Measurements from ENCODE around the gene GALR1.
A peak's percentile ranks its signal among the peaks of the same experiment; 100 is the strongest.
"Not testable (repeated sequence)": the region's sequence is repeated elsewhere in the genome, so short reads cannot be mapped to it uniquely, and the experiment has no call there.

GALR1 gene

GRCh38 chr18:77222464-77222863, 27.2 kb upstream of the GALR1 start:
- ATAC-seq (replicated peaks; ENCODE audit: extremely low read depth, poor library complexity, severe bottlenecking) (no peak), DNase-seq (ENCODE audit: low spot score in 2 of 2) (no peak)
- H3K4me1 Mint-ChIP-seq, result peaks cover 26% of the 10 kb centered on the region
- H3K36me3 Mint-ChIP-seq (ENCODE audit: insufficient read depth), result no peaks in the 10 kb centered on the region
- H3K9me3 Mint-ChIP-seq, result no peaks in the 10 kb centered on the region
- no peak overlapping the region for H3K27ac Mint-ChIP-seq (ENCODE audit: low read depth)
- H3K4me3 Mint-ChIP-seq, result no peak overlapping the region
- H3K27me3 Mint-ChIP-seq, result no peaks in the 10 kb centered on the region

GRCh38 chr18:77223221-77223639, 26.4 kb upstream of the GALR1 start:
- no peaks in the 10 kb centered on the region for H3K36me3 Mint-ChIP-seq (ENCODE audit: insufficient read depth)
- H3K4me1 Mint-ChIP-seq, result peaks cover 26% of the 10 kb centered on the region
- no peaks in the 10 kb centered on the region for H3K9me3 Mint-ChIP-seq
- H3K27me3 Mint-ChIP-seq, result peaks cover 6% of the 10 kb centered on the region
- ATAC-seq (replicated peaks; ENCODE audit: extremely low read depth, poor library complexity, severe bottlenecking), result no peak
- H3K27ac Mint-ChIP-seq (ENCODE audit: low read depth), result no peak overlapping the region
- DNase-seq (ENCODE audit: low spot score in 2 of 2), result no peak
- no peak overlapping the region for H3K4me3 Mint-ChIP-seq

GRCh38 chr18:77223653-77224052, 26.0 kb upstream of the GALR1 start:
- peaks cover 6% of the 10 kb centered on the region for H3K27me3 Mint-ChIP-seq
- H3K4me1 Mint-ChIP-seq, result peaks cover 22% of the 10 kb centered on the region
- no peaks in the 10 kb centered on the region for H3K36me3 Mint-ChIP-seq (ENCODE audit: insufficient read depth)
- ATAC-seq (replicated peaks; ENCODE audit: extremely low read depth, poor library complexity, severe bottlenecking) (no peak), DNase-seq (ENCODE audit: low spot score in 2 of 2) (no peak)
- H3K9me3 Mint-ChIP-seq, result no peaks in the 10 kb centered on the region
- H3K4me3 Mint-ChIP-seq, result no peak overlapping the region
- H3K27ac Mint-ChIP-seq (ENCODE audit: low read depth), result no peak overlapping the region

- peaks cover 46% of the 10 kb centered on the region for H3K27me3 Mint-ChIP-seq
- H3K4me1 Mint-ChIP-seq, result no peaks in the 10 kb centered on the region
- DNase-seq (ENCODE audit: low spot score in 2 of 2) (no peak), ATAC-seq (replicated peaks; ENCODE audit: extremely low read depth, poor library complexity, severe bottlenecking) (no peak)
- H3K4me3 Mint-ChIP-seq, result no peak overlapping the region
- no peak overlapping the region for H3K27ac Mint-ChIP-seq (ENCODE audit: low read depth)
- H3K9me3 Mint-ChIP-seq, result no peaks in the 10 kb centered on the region
- H3K36me3 Mint-ChIP-seq (ENCODE audit: insufficient read depth), result no peaks in the 10 kb centered on the region
Observed at GRCh38 chr18:77230645-77231044, 19.0 kb upstream of the GALR1 start.

GRCh38 chr18:77234504-77235365, 14.9 kb upstream of the GALR1 start:
- no peaks in the 10 kb centered on the region for H3K36me3 Mint-ChIP-seq (ENCODE audit: insufficient read depth)
- ATAC-seq (replicated peaks; ENCODE audit: extremely low read depth, poor library complexity, severe bottlenecking), result no peak
- H3K27ac Mint-ChIP-seq (ENCODE audit: low read depth), result no peak overlapping the region
- H3K4me3 Mint-ChIP-seq, result no peak overlapping the region
- H3K27me3 Mint-ChIP-seq, result peaks cover 58% of the 10 kb centered on the region
- peaks cover 5% of the 10 kb centered on the region for H3K9me3 Mint-ChIP-seq
- no peak for DNase-seq (ENCODE audit: low spot score in 2 of 2)
- no peaks in the 10 kb centered on the region for H3K4me1 Mint-ChIP-seq

GRCh38 chr18:77239285-77239684, 10.4 kb upstream of the GALR1 start:
- H3K27me3 Mint-ChIP-seq, result peaks cover 34% of the 10 kb centered on the region
- not testable (repeated sequence) for DNase-seq (ENCODE audit: low spot score in 2 of 2); H3K4me1 Mint-ChIP-seq; H3K36me3 Mint-ChIP-seq (ENCODE audit: insufficient read depth); H3K4me3 Mint-ChIP-seq; ATAC-seq (replicated peaks; ENCODE audit: extremely low read depth, poor library complexity, severe bottlenecking); H3K27ac Mint-ChIP-seq (ENCODE audit: low read depth); H3K9me3 Mint-ChIP-seq

- Mint-ChIP-seq H3K27ac (ENCODE audit: low read depth) (no peak overlapping the region), H3K4me3 (peak overlapping the region; percentile 64)
- no peak for ATAC-seq (replicated peaks; ENCODE audit: extremely low read depth, poor library complexity, severe bottlenecking)
Observed at GRCh38 chr18:77248873-77249568, 627 bp upstream of the GALR1 start.

GRCh38 chr18:77250501-77250925, 865 bp downstream of the GALR1 start:
- no peak for DNase-seq (ENCODE audit: low spot score in 2 of 2)
- H3K27ac Mint-ChIP-seq (ENCODE audit: low read depth), result no peak overlapping the region

More at GRCh38 chr18:77248873-77249568, 627 bp upstream of the GALR1 start:
- H3K36me3 Mint-ChIP-seq (ENCODE audit: insufficient read depth), result peaks cover 1% of the 10 kb centered on the region
- H3K4me1 Mint-ChIP-seq, result peaks cover 15% of the 10 kb centered on the region
- no peak for DNase-seq (ENCODE audit: low spot score in 2 of 2)
- peaks cover 77% of the 10 kb centered on the region for H3K27me3 Mint-ChIP-seq
- peaks cover 7% of the 10 kb centered on the region for H3K9me3 Mint-ChIP-seq

GRCh38 chr18:77250926-77251729, 1.5 kb downstream of the GALR1 start:
- Mint-ChIP-seq H3K4me3 (peak overlapping the region; percentile 75), H3K36me3 (ENCODE audit: insufficient read depth) (peaks cover 1% of the 10 kb centered on the region), H3K9me3 (peaks cover 7% of the 10 kb centered on the region), H3K4me1 (peaks cover 15% of the 10 kb centered on the region), H3K27me3 (peaks cover 84% of the 10 kb centered on the region), H3K27ac (ENCODE audit: low read depth) (no peak overlapping the region)
- DNase-seq (ENCODE audit: low spot score in 2 of 2), result no peak
- no peak for ATAC-seq (replicated peaks; ENCODE audit: extremely low read depth, poor library complexity, severe bottlenecking)

More at GRCh38 chr18:77250501-77250925, 865 bp downstream of the GALR1 start:
- peaks cover 1% of the 10 kb centered on the region for H3K36me3 Mint-ChIP-seq (ENCODE audit: insufficient read depth)
- H3K27me3 Mint-ChIP-seq, result peaks cover 84% of the 10 kb centered on the region
- peaks cover 7% of the 10 kb centered on the region for H3K9me3 Mint-ChIP-seq
- no peak for ATAC-seq (replicated peaks; ENCODE audit: extremely low read depth, poor library complexity, severe bottlenecking)
- H3K4me1 Mint-ChIP-seq, result peaks cover 15% of the 10 kb centered on the region
- peak overlapping the region; percentile 75 for H3K4me3 Mint-ChIP-seq

GRCh38 chr18:77251730-77252050, 2.0 kb downstream of the GALR1 start:
- peaks cover 84% of the 10 kb centered on the region for H3K27me3 Mint-ChIP-seq
- no peak for ATAC-seq (replicated peaks; ENCODE audit: extremely low read depth, poor library complexity, severe bottlenecking)
- H3K4me1 Mint-ChIP-seq, result peaks cover 15% of the 10 kb centered on the region
- no peak overlapping the region for H3K4me3 Mint-ChIP-seq
- no peak for DNase-seq (ENCODE audit: low spot score in 2 of 2)
- peaks cover 1% of the 10 kb centered on the region for H3K36me3 Mint-ChIP-seq (ENCODE audit: insufficient read depth)
- H3K27ac Mint-ChIP-seq (ENCODE audit: low read depth), result no peak overlapping the region
- H3K9me3 Mint-ChIP-seq, result peaks cover 7% of the 10 kb centered on the region

GRCh38 chr18:77254711-77255405, 5.2 kb downstream of the GALR1 start:
- no peak for DNase-seq (ENCODE audit: low spot score in 2 of 2)
- Mint-ChIP-seq H3K36me3 (ENCODE audit: insufficient read depth) (peaks cover 5% of the 10 kb centered on the region), H3K27ac (ENCODE audit: low read depth) (no peak overlapping the region), H3K27me3 (peaks cover 64% of the 10 kb centered on the region), H3K9me3 (peaks cover 8% of the 10 kb centered on the region), H3K4me1 (peaks cover 6% of the 10 kb centered on the region), H3K4me3 (no peak overlapping the region)
- no peak for ATAC-seq (replicated peaks; ENCODE audit: extremely low read depth, poor library complexity, severe bottlenecking)

Data from central memory CD8-positive, alpha-beta T cell (primary cell).